PC-9 (cell line): Measurements from ENCODE around the gene INPP5F. TPM values are rescaled to one million over a fixed set of nuclear protein-coding genes. Genes with fewer than 3 reads are reported as not detected.
A peak's percentile ranks its signal among the peaks of the same experiment; 100 is the strongest.

Source experiments
- BruUV-seq: library from RNA; stranded (reverse); fragments of 400-500 nt; replicated peaks from 2 replicates; lab custom pipeline; 2021; lab: Mats Ljungman, UMichigan
- CTCF ChIA-PET: fragments of 300-600 bp; sonication (Branson Sonifier 250); formaldehyde crosslinking; loops from one replicate; lab custom pipeline; 2022; ENCODE audit warnings: antibody characterized with exemption; lab: Charles Lee
- POLR2A ChIA-PET: fragments of 300-600 bp; sonication (Branson Sonifier 250); formaldehyde crosslinking; loops from one replicate; lab custom pipeline; 2022; ENCODE audit warnings: antibody characterized with exemption; ENCODE audit not compliant: unreplicated experiment; lab: Charles Lee
- DNase-seq, 2 experiments: peaks; one replicate each; pipeline versions ENCODE4 v3.0.0 to v3.0.0-alpha.2; 2015 to 2022; ENCODE audit warnings: mixed read lengths in 1 of 2
- H2AFZ ChIP-seq: fragments of 200-600 bp; sonication (generic); 2 replicates; pipeline ENCODE4 v1.8.1; 2017; ENCODE audit warnings: antibody characterized with exemption
- H3F3A ChIP-seq: fragments of 200-600 bp; sonication (generic); 2 replicates; pipeline ENCODE4 v1.8.1; 2017; ENCODE audit warnings: antibody characterized with exemption, mild to moderate bottlenecking, low read depth; ENCODE audit not compliant: insufficient read depth
- H3K27ac ChIP-seq: fragments of 200-600 bp; sonication (generic); 2 replicates; pipeline ENCODE4 v1.6.1; 2016; ENCODE audit warnings: mixed run types
- H3K27me3 ChIP-seq: fragments of 200-600 bp; sonication (generic); 2 replicates; pipeline ENCODE4 v1.6.1; 2016; ENCODE audit warnings: low read depth, mixed run types; ENCODE audit not compliant: insufficient read depth
- H3K36me3 ChIP-seq: fragments of 200-600 bp; sonication (generic); 2 replicates; pipeline ENCODE4 v1.6.1; 2016; ENCODE audit warnings: low read depth, mixed run types
- H3K4me1 ChIP-seq: fragments of 200-600 bp; sonication (generic); replicated peaks from 2 replicates; pipeline ENCODE4 v1.6.1; 2016; ENCODE audit warnings: mixed run types; ENCODE audit not compliant: insufficient read depth
- H3K4me2 ChIP-seq: fragments of 200-600 bp; sonication (generic); 2 replicates; pipeline ENCODE4 v1.6.1; 2017; ENCODE audit warnings: mixed run types
- H3K4me3 ChIP-seq: fragments of 200-600 bp; sonication (generic); 2 replicates; pipeline ENCODE4 v1.6.1; 2016; ENCODE audit warnings: mixed run types
- H3K79me2 ChIP-seq: fragments of 200-600 bp; sonication (generic); 2 replicates; pipeline ENCODE4 v1.6.1; 2017; ENCODE audit warnings: low read depth, mixed run types
- H3K9me2 ChIP-seq: fragments of 200-600 bp; sonication (generic); 2 replicates; pipeline ENCODE4 v1.8.1; 2017; ENCODE audit warnings: mild to moderate bottlenecking; ENCODE audit not compliant: insufficient read depth
- H3K9me3 ChIP-seq: fragments of 200-600 bp; sonication (generic); 2 replicates; pipeline ENCODE4 v1.8.1; 2016; ENCODE audit warnings: low read depth; ENCODE audit not compliant: insufficient read depth
- H4K20me1 ChIP-seq: fragments of 200-600 bp; sonication (generic); 2 replicates; pipeline ENCODE4 v1.8.1; 2017; ENCODE audit not compliant: insufficient read depth
- EZH2 ChIP-seq: fragments of 200-600 bp; sonication (generic); IDR thresholded peaks from 2 replicates; pipeline ENCODE4 v1.8.0; 2017; ENCODE audit warnings: antibody characterized with exemption, low read depth
- intact Hi-C: fragments of 100-400 bp; cut with micrococcal nuclease; formaldehyde crosslinking; loops from one replicate; pipeline ENCODE4 v1.10.0; 2022; ENCODE audit not compliant: unreplicated experiment
- total RNA-seq: library from RNA; stranded (reverse); gene quantifications from 2 replicates; pipeline ENCODE4 v1.2.3, GENCODE V29; 2021
- TF ChIP-seq, protein P1 (sequence below): fragments of 200-600 bp; sonication (generic); conservative IDR thresholded peaks from 2 replicates; pipeline ENCODE4 v1.6.1; 2017; ENCODE audit warnings: mixed run types, antibody characterized with exemption, mild to moderate bottlenecking, moderate library complexity

The INPP5F gene
- total RNA-seq, 1 experiment from 2014 or later: 11.4 TPM

DNA sequence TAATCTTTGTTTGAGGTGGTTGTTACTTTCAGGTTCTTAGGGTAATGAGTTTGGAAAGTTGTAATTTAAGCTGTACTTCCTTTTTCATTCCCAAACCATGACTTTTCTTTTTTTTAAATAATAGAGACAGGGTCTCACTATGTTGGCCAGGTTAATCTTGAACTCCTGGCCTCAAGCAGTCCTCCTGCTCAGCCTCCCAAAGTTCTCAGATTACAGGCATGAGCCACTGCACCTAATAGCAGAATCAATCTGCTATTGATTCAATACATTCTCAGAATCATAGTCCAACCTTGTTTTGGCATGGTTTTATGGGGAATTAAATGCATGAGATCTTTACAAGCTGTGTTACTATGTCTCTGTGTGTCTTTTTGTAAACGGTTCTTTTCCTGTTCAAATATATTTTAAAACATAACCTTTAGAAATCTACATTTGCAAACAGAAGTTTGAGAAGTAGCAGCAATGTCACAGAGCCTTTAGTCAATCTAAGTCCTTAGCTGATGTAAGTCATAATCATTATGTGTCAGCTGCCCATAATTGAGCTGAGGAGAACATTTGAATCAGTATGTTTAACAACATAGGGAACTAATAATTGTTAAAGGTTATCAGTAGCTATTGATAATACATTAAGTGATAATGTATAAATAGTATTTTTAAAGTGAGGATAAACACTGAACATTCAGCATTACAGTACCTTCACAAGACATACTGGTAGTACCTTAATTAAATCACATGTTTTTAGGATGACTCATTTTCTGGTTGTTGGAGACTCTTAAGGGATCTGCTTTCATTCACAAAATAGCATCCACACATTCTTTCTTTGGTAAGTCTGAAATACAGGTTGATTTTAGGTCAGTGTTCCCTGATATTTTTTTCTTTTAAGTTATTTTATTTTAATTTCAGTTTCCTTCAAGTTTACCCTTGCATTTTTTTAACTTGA is 8.8 kb downstream of the INPP5F start:
- H3K4me3 ChIP-seq: no peak overlapping the region
- H3K27me3 ChIP-seq: no peaks in the 10 kb centered on the region
- H3F3A ChIP-seq: peaks cover 22% of the 10 kb centered on the region
- no peaks in the 10 kb centered on the region for H3K9me2 ChIP-seq
- TF ChIP-seq, protein P1, sequence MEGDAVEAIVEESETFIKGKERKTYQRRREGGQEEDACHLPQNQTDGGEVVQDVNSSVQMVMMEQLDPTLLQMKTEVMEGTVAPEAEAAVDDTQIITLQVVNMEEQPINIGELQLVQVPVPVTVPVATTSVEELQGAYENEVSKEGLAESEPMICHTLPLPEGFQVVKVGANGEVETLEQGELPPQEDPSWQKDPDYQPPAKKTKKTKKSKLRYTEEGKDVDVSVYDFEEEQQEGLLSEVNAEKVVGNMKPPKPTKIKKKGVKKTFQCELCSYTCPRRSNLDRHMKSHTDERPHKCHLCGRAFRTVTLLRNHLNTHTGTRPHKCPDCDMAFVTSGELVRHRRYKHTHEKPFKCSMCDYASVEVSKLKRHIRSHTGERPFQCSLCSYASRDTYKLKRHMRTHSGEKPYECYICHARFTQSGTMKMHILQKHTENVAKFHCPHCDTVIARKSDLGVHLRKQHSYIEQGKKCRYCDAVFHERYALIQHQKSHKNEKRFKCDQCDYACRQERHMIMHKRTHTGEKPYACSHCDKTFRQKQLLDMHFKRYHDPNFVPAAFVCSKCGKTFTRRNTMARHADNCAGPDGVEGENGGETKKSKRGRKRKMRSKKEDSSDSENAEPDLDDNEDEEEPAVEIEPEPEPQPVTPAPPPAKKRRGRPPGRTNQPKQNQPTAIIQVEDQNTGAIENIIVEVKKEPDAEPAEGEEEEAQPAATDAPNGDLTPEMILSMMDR: no peak
- TF ChIP-seq EZH2: no peak
- POLR2A ChIA-PET: no interaction called here
- intact Hi-C loops: loop anchor here (5.0 kb wide), 1 partner anchor 127 kb away; no protein-coding TSS in a partner anchor
- CTCF ChIA-PET: no interaction called here
- peaks cover 40% of the 10 kb centered on the region for H3K4me1 ChIP-seq
- H2AFZ ChIP-seq: no peak overlapping the region
- peaks cover 28% of the 10 kb centered on the region for H3K79me2 ChIP-seq
- DNase-seq: peak in 1 of 2 experiments; percentile 76
- peak overlapping the region; percentile 76 for H3K27ac ChIP-seq
- BruUV-seq: no TSS peak
- H3K36me3 ChIP-seq: no peaks in the 10 kb centered on the region
- H3K4me2 ChIP-seq: peak overlapping the region; percentile 29
- no peaks in the 10 kb centered on the region for H3K9me3 ChIP-seq
- no peaks in the 10 kb centered on the region for H4K20me1 ChIP-seq

DNA sequence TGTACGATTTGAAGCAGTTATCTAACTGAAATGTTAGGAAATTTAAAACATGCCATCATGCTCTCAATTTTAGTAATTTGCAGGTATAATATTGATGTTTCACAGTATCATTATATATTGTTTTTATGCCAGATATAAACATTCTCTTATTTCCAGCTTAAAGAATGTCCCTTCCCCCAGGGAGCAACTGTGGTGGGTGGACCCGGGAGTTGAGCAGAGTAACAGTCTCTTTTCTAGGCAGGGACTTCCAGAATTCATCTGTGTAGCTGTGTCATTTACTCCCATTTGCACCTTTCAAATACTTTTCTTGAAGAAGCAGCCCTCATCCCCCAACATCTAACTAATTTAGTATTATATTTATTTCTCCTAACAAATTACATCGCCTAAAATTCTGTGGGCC is 9.6 kb downstream of the INPP5F start:
- ChIA-PET POLR2A (no interaction called here), CTCF (no interaction called here)
- Histone ChIP-seq H3K9me3 (no peaks in the 10 kb centered on the region), H3K4me3 (no peak overlapping the region), H3K79me2 (peaks cover 29% of the 10 kb centered on the region), H4K20me1 (no peaks in the 10 kb centered on the region), H2AFZ (no peak overlapping the region), H3F3A (peaks cover 22% of the 10 kb centered on the region), H3K9me2 (no peaks in the 10 kb centered on the region), H3K36me3 (no peaks in the 10 kb centered on the region), H3K27me3 (no peaks in the 10 kb centered on the region), H3K27ac (peak overlapping the region; percentile 76), H3K4me1 (peaks cover 40% of the 10 kb centered on the region), H3K4me2 (peak overlapping the region; percentile 29; the same call in 1 of the 2 replicates)
- BruUV-seq: no TSS peak
- intact Hi-C loops: loop anchor here (5.0 kb wide), 1 partner anchor 128 kb away; no protein-coding TSS in a partner anchor
- DNase-seq: no peak
- TF ChIP-seq EZH2: no peak
- TF ChIP-seq, protein P1: no peak

DNA sequence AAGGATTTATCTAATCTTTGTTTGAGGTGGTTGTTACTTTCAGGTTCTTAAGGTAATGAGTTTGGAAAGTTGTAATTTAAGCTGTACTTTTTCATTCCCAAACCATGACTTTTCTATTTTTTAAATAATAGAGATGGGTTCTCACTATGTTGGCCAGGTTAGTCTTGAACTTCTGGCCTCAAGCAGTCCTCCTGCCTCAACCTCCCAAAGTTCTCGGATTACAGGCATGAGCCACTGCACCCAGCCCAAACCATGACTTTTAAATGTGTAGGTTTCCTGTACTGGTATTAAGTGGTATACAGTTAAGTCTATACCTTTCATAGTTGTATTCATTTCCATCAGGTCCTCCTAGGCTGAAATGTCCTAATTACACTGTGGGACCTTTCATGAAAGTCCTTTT is 10.4 kb downstream of the INPP5F start:
- H4K20me1 ChIP-seq: no peaks in the 10 kb centered on the region
- peaks cover 29% of the 10 kb centered on the region for H3K79me2 ChIP-seq
- H3K9me3 ChIP-seq: no peaks in the 10 kb centered on the region
- intact Hi-C loops: loop anchor here (5.0 kb wide), 1 partner anchor 129 kb away; no protein-coding TSS in a partner anchor
- ChIA-PET POLR2A (no interaction called here), CTCF (no interaction called here)
- no peak overlapping the region for H3K4me2 ChIP-seq
- H3K27ac ChIP-seq: no peak overlapping the region
- no peaks in the 10 kb centered on the region for H3K36me3 ChIP-seq
- peaks cover 22% of the 10 kb centered on the region for H3F3A ChIP-seq
- BruUV-seq: no TSS peak
- peaks cover 40% of the 10 kb centered on the region for H3K4me1 ChIP-seq
- no peak for DNase-seq
- TF ChIP-seq EZH2: no peak
- TF ChIP-seq, protein P1: no peak
- H2AFZ ChIP-seq: no peak overlapping the region
- H3K9me2 ChIP-seq: no peaks in the 10 kb centered on the region
- no peak overlapping the region for H3K4me3 ChIP-seq
- H3K27me3 ChIP-seq: no peaks in the 10 kb centered on the region
